Common myeloid progenitor, CD34-positive (primary cell): ENCODE results near the gene KCNMA1.

Source experiments
- CTCF ChIA-PET: fragments of 350-600 bp; sonication (Branson Sonifier 250); formaldehyde crosslinking; loops from one replicate; lab custom pipeline; 2021; ENCODE audit warnings: antibody characterized with exemption; lab: Charles Lee
- POLR2A ChIA-PET: fragments of 350-600 bp; sonication (Branson Sonifier 250); formaldehyde crosslinking; loops from one replicate; lab custom pipeline; 2021; ENCODE audit warnings: antibody characterized with exemption; lab: Charles Lee
- DNase-seq, 3 donors: peaks; one replicate each; pipeline versions ENCODE4 v3.0.0 to v3.0.0-alpha.2; 2013
- H3K27ac ChIP-seq, 2 experiments: 1 replicate in 1 of 2; 2 replicates in 1 of 2; pipeline ENCODE4 v1.7.0; 2013; ENCODE audit warnings: inconsistent platforms in 2 of 2, low read length in 2 of 2, mild to moderate bottlenecking in 2 of 2, low read depth in 1 of 2, moderate library complexity in 1 of 2; ENCODE audit not compliant: severe bottlenecking in 2 of 2, insufficient read depth in 1 of 2, poor library complexity in 1 of 2
- H3K27me3 ChIP-seq, 5 experiments: replicated peaks in 2 of 5; 1 replicate in 3 of 5; 2 replicates in 2 of 5; pipeline versions ENCODE4 v1.6.1 to v1.7.0; 2013; ENCODE audit warnings: low read length in 4 of 5, mild to moderate bottlenecking in 2 of 5, moderate library complexity in 2 of 5, inconsistent platforms in 1 of 5; ENCODE audit not compliant: insufficient read depth in 5 of 5, control insufficient read depth in 4 of 5
- H3K36me3 ChIP-seq, 4 experiments: 1 replicate in 2 of 4; 2 replicates in 2 of 4; pipeline versions ENCODE4 v1.6.1 to v1.7.0; 2013; ENCODE audit warnings: low read length in 3 of 4, control low read depth in 1 of 4, mild to moderate bottlenecking in 1 of 4; ENCODE audit not compliant: control insufficient read depth in 4 of 4, insufficient read depth in 4 of 4
- H3K4me1 ChIP-seq, 4 experiments: 1 replicate in 3 of 4; 2 replicates in 1 of 4; pipeline versions ENCODE4 v1.6.1 to v1.7.1; 2013; ENCODE audit warnings: low read length in 3 of 4, mild to moderate bottlenecking in 3 of 4, control low read depth in 1 of 4, inconsistent platforms in 1 of 4, moderate library complexity in 1 of 4; ENCODE audit not compliant: control insufficient read depth in 4 of 4, insufficient read depth in 4 of 4; ENCODE audit errors: control extremely low read depth in 1 of 4
- H3K4me3 ChIP-seq, 7 experiments: 1 replicate in 4 of 7; 2 replicates in 3 of 7; pipeline versions ENCODE4 v1.5.1 to v1.7.0; 2013; ENCODE audit warnings: mild to moderate bottlenecking in 7 of 7, low read length in 6 of 7, moderate library complexity in 6 of 7, inconsistent platforms in 2 of 7, low read depth in 2 of 7, control low read depth in 1 of 7; ENCODE audit not compliant: insufficient read depth in 4 of 7, control insufficient read depth in 1 of 7; ENCODE audit errors: extremely low read depth in 1 of 7
- H3K9me3 ChIP-seq, 5 experiments: 1 replicate in 4 of 5; 2 replicates in 1 of 5; pipeline versions ENCODE4 v1.6.1 to v1.7.1; 2013; ENCODE audit warnings: low read length in 4 of 5, mild to moderate bottlenecking in 2 of 5, inconsistent platforms in 1 of 5, low read depth in 1 of 5, moderate library complexity in 1 of 5; ENCODE audit not compliant: control insufficient read depth in 4 of 5, insufficient read depth in 2 of 5; ENCODE audit errors: control extremely low read depth in 1 of 5
- WGBS: methylation state at CpG from one replicate; pipeline ENCODE4 v1.1.5; 2013; ENCODE audit not compliant: insufficient coverage; 5-methylcytosine and 5-hydroxymethylcytosine counted together

Gene KCNMA1

DNA sequence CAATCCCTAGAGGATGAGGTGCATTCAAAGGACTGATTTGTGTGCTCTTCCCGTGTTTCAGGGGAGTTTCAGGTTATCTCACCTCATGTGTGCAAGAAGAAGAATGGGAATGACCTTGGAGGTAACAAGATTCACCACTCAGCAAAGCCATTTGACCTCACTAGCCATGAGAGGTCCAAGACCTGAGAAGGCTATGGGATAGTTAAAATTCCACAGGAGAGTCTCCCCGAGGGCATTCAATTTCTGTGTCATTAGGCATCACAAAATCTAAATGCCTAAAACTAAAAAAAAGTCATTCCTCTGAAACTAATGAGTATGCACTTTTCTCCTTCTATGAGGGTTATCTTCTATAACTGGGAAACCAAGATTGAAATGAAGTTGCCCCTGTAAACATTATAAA is 433.4 kb downstream of the KCNMA1 start:
- 80% methylated on average over 1 of the region's 2 CpGs for WGBS
- H3K27ac ChIP-seq = no peak overlapping the region
- H3K4me3 ChIP-seq = no peak overlapping the region
- peaks cover 0 to 8% (median 0%) of the 10 kb centered on the region in 5 experiments for H3K9me3 ChIP-seq
- H3K27me3 ChIP-seq = peaks cover 0 to 2% (median 0%) of the 10 kb centered on the region in 5 experiments
- ChIA-PET POLR2A (no interaction called here), CTCF (interaction anchor here (1.0 kb wide), 2 partner anchors 31 to 510 kb away, joined by 3 read pairs; no protein-coding TSS in a partner anchor)
- H3K36me3 ChIP-seq = no peaks in the 10 kb centered on the region
- no peak for DNase-seq
- no peaks in the 10 kb centered on the region for H3K4me1 ChIP-seq

- H3K27me3 ChIP-seq = peaks cover 0 to 2% (median 0%) of the 10 kb centered on the region in 5 experiments
- 50% methylated on average over 1 of the region's 2 CpGs for WGBS
- no peaks in the 10 kb centered on the region for H3K4me1 ChIP-seq
- ChIA-PET CTCF (no interaction called here), POLR2A (no interaction called here)
- no peak overlapping the region for H3K4me3 ChIP-seq
- H3K36me3 ChIP-seq = no peaks in the 10 kb centered on the region
- no peak for DNase-seq
- no peak overlapping the region for H3K27ac ChIP-seq
- peaks cover 0 to 8% (median 0%) of the 10 kb centered on the region in 5 experiments for H3K9me3 ChIP-seq
Measured at GRCh38 chr10:77202857-77203256, 434.8 kb downstream of the KCNMA1 start.

DNA sequence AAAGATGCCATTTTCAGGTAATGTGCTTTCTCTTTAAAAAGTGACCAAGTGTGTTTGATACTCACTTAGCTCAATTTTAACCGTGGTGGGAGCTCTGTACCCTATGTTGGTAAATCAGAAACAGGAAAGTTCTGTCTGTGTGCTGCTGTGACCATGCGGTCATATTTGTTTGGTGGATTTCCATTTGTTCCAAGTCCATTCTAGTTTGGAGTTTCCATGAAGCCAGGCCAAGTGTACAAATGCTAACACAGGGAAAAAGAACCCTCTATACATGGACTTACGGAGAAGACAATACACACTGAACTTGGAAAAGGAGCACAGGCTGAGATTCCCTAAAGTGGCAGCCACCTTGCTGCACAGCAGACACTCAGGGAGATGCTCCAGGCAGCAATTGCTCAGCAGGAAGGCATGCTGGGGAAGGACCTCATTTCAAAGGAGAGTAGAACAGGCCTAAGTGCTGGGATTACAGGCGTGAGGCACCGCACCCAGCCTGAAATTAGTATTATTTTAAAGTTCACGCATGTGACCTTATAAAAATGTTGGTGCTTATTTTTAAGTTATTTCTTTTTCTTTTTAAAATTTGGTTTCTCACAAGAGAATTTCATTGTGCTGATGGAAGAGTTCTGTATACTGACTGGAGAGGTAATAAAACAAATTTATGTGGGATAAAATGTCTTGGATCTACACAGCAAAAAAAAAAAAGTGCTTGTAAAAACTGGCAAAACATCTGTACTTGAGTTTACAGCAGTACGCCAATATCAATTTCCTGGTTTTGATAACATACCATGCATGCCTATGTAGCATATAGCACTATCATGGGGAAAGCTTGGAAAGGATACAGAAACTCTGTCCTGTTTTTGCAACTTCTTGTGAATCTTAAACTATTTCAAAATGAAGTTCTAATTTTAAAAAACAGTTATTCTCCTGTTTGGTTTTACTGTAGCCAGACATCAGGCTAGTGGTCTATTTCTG is 436.2 kb downstream of the KCNMA1 start:
- ChIA-PET CTCF (no interaction called here), POLR2A (no interaction called here)
- Histone ChIP-seq H3K27me3 (peaks cover 0 to 2% (median 0%) of the 10 kb centered on the region in 5 experiments), H3K9me3 (peaks cover 0 to 8% (median 0%) of the 10 kb centered on the region in 5 experiments), H3K4me1 (no peaks in the 10 kb centered on the region), H3K27ac (no peak overlapping the region), H3K36me3 (no peaks in the 10 kb centered on the region), H3K4me3 (no peak overlapping the region)
- 96% methylated on average over 3 of the region's 7 CpGs for WGBS
- no peak for DNase-seq

GRCh38 chr10:77197544-77197943 is 440.1 kb downstream of the KCNMA1 start:
- WGBS = 95% methylated on average over 12 of the region's 12 CpGs
- ChIA-PET CTCF (interaction anchor here (1.3 kb wide), 1 partner anchor 17 kb away, joined by 3 read pairs; no protein-coding TSS in a partner anchor), POLR2A (no interaction called here)
- H3K4me1 ChIP-seq = no peaks in the 10 kb centered on the region
- no peaks in the 10 kb centered on the region for H3K36me3 ChIP-seq
- H3K4me3 ChIP-seq = no peak overlapping the region
- peaks cover 0 to 2% (median 0%) of the 10 kb centered on the region in 5 experiments for H3K27me3 ChIP-seq
- H3K9me3 ChIP-seq = no peaks in the 10 kb centered on the region
- no peak for DNase-seq
- H3K27ac ChIP-seq = no peak overlapping the region

DNA sequence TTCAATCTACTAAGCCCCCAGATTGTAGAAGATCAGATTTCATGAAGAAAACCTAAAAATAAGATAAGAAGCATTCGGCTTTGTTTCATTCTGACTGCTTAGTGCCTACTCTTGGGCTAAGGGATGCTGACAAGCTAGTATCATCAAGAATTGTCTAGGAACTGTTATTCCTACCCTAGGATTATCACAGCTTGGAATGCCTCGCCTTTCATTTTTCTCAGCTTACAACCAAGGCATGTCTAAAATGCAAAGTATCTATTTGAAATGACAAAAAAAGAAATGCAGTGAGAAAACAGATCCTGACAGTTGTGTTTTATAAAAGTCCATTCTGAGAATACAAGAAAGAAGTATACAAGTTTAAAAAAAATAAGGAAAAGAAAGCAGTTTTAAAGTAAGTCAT is 441.0 kb downstream of the KCNMA1 start:
- H3K9me3 ChIP-seq = no peaks in the 10 kb centered on the region
- H3K36me3 ChIP-seq = no peaks in the 10 kb centered on the region
- no peak overlapping the region for H3K4me3 ChIP-seq
- POLR2A ChIA-PET = interaction anchor here (0.6 kb wide), 1 partner anchor 939 kb away, joined by 4 read pairs; no protein-coding TSS in a partner anchor
- CTCF ChIA-PET = interaction anchor here (1.3 kb wide), 1 partner anchor 18 kb away, joined by 3 read pairs; no protein-coding TSS in a partner anchor
- WGBS = 100% methylated on average over 1 of the region's 2 CpGs
- no peak for DNase-seq
- H3K27me3 ChIP-seq = peaks cover 0 to 2% (median 0%) of the 10 kb centered on the region in 5 experiments
- no peak overlapping the region for H3K27ac ChIP-seq
- H3K4me1 ChIP-seq = no peaks in the 10 kb centered on the region

DNA sequence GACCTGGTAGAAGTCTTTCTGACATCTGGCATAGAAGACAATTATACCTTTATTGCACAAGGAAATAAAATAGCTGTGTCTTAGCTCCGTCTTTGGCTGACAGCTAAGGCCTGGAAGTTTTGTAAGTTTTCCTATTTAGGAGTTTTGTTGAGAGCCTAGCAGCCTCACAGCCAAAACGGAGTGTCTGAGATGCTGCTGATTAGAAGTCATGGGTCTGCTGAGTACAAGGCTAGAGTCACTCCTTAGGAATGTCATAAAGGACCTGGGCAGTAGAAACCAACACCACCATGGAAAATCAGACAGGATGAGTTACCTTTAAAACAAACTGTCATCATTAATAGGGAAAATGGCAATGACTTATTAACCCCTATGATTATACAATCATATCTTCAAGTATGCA is 442.5 kb downstream of the KCNMA1 start:
- Histone ChIP-seq H3K36me3 (no peaks in the 10 kb centered on the region), H3K4me1 (peaks cover 0 to 5% (median 2%) of the 10 kb centered on the region in 4 experiments), H3K4me3 (no peak overlapping the region), H3K27ac (no peak overlapping the region), H3K27me3 (peaks cover 0 to 2% (median 0%) of the 10 kb centered on the region in 5 experiments), H3K9me3 (no peaks in the 10 kb centered on the region)
- ChIA-PET POLR2A (no interaction called here), CTCF (interaction anchor here (1.1 kb wide), 2 partner anchors 11 to 448 kb away, joined by 3 read pairs; no protein-coding TSS in a partner anchor)
- WGBS = 67% methylated on average over 1 of the region's 2 CpGs
- no peak for DNase-seq

- POLR2A ChIA-PET = no interaction called here
Measured at GRCh38 chr10:77193001-77193400, 444.6 kb downstream of the KCNMA1 start.

More at GRCh38 chr10:77193001-77193400, 444.6 kb downstream of the KCNMA1 start:
- Histone ChIP-seq H3K36me3 (no peaks in the 10 kb centered on the region), H3K4me3 (no peak overlapping the region), H3K27me3 (peaks cover 0 to 2% (median 0%) of the 10 kb centered on the region in 5 experiments), H3K9me3 (no peaks in the 10 kb centered on the region), H3K4me1 (peaks cover 0 to 7% (median 2%) of the 10 kb centered on the region in 4 experiments), H3K27ac (no peak overlapping the region)
- WGBS = 90% methylated on average over 2 of the region's 2 CpGs
- CTCF ChIA-PET = no interaction called here
- no peak for DNase-seq
